HepG2 (cell line): ENCODE results near the gene ABHD11. TPM values are rescaled to one million over a fixed set of nuclear protein-coding genes. Genes with fewer than 3 reads are reported as not detected.

Experiments
- ATAC-seq: fragments of 200-7000 bp; cut with Tn5 transposase; 3 replicates; pipeline ENCODE4 v1.9.1; 2020; ENCODE audit warnings: mild to moderate bottlenecking, moderate library complexity
- BruUV-seq: library from RNA; stranded (reverse); fragments of 400-500 nt; replicated peaks from 2 replicates; lab custom pipeline; 2021; lab: Mats Ljungman, UMichigan
- CTCF ChIA-PET: fragments of 300-600 bp; formaldehyde crosslinking; extraction: SDS; loops from one replicate; lab custom pipeline; 2021; ENCODE audit warnings: low total read pairs, inconsistent platforms, low intra/inter-chr PET ratio; lab: Yijun Ruan, JAX
- POLR2A ChIA-PET: fragments of 350-600 bp; sonication (Branson Sonifier 250); formaldehyde crosslinking; loops from one replicate; lab custom pipeline; 2020; ENCODE audit warnings: antibody characterized with exemption, inconsistent platforms; lab: Yijun Ruan, JAX
- DNase-seq: peaks from one replicate; pipeline ENCODE4 v3.0.0-alpha.2; 2015; ENCODE audit warnings: low spot score
- FAIRE-seq: peaks from 3 replicates; lab custom pipeline; 2011; peaks lifted over from hg19 to GRCh38; lab: Jason Lieb, UNC
- H2AFZ ChIP-seq: one replicate; pipeline ENCODE4 v1.6.1; 2011; ENCODE audit warnings: low read length, inconsistent platforms
- H3K27ac ChIP-seq: fragments of 300-600 bp; 3 replicates; pipeline ENCODE4 v1.8.0; 2011; ENCODE audit warnings: mixed run types, mild to moderate bottlenecking, mixed read lengths, low read length, inconsistent platforms; ENCODE audit not compliant: insufficient read depth; ENCODE audit errors: extremely low read length
- H3K27me3 ChIP-seq, 2 experiments: fragments of 200-600 bp in 1 of 2; 2 replicates in 1 of 2; 3 replicates in 1 of 2; pipeline versions ENCODE4 v1.6.0 to v1.8.0; 2011; ENCODE audit warnings: low read length in 2 of 2, mild to moderate bottlenecking in 2 of 2, moderate library complexity in 2 of 2, inconsistent platforms in 1 of 2; ENCODE audit not compliant: insufficient read depth in 2 of 2, control insufficient read depth in 1 of 2
- H3K36me3 ChIP-seq, 2 experiments: fragments of 200-600 bp in 1 of 2; replicated peaks in 1 of 2; 2 replicates in 1 of 2; 3 replicates in 1 of 2; pipeline versions ENCODE4 v1.5.1 to v1.8.0; 2011; ENCODE audit warnings: low read length in 2 of 2, inconsistent platforms in 1 of 2; ENCODE audit not compliant: insufficient read depth in 2 of 2, control insufficient read depth in 1 of 2
- H3K4me1 ChIP-seq: 2 replicates; pipeline ENCODE4 v1.5.1; 2012; ENCODE audit warnings: low read length, inconsistent platforms; ENCODE audit not compliant: insufficient read depth
- H3K4me2 ChIP-seq: 2 replicates; pipeline ENCODE4 v1.6.0; 2011; ENCODE audit warnings: low read depth, low read length, inconsistent platforms
- H3K4me3 ChIP-seq, 3 experiments: fragments of 200-600 bp in 1 of 3; sonication (generic), shearing (Covaris generic) in 1 of 3; replicated peaks in 1 of 3; 2 replicates each; pipeline ENCODE4 v1.5.1; 2011 to 2016; ENCODE audit warnings: low read length in 3 of 3, inconsistent platforms in 2 of 3, low read depth in 2 of 3, mild to moderate bottlenecking in 2 of 3, control low read depth in 1 of 3, mixed read lengths in 1 of 3; ENCODE audit not compliant: insufficient read depth in 1 of 3
- H3K79me2 ChIP-seq: one replicate; pipeline ENCODE4 v1.6.1; 2011; ENCODE audit warnings: low read length, inconsistent platforms; ENCODE audit not compliant: insufficient read depth
- H3K9ac ChIP-seq: 2 replicates; pipeline ENCODE4 v1.6.0; 2011; ENCODE audit warnings: mild to moderate bottlenecking, low read depth, low read length, inconsistent platforms; ENCODE audit not compliant: insufficient read depth
- H3K9me3 ChIP-seq: 2 replicates; pipeline ENCODE4 v1.5.1; 2012; ENCODE audit warnings: mild to moderate bottlenecking, low read length
- H4K20me1 ChIP-seq: 2 replicates; pipeline ENCODE4 v1.6.0; 2011; ENCODE audit warnings: inconsistent platforms, mild to moderate bottlenecking, low read length, moderate library complexity; ENCODE audit not compliant: insufficient read depth
- CENPT ChIP-seq: sonication (generic); formaldehyde crosslinking; IDR thresholded peaks from 2 replicates; pipeline ENCODE4 v1.8.0; 2022; ENCODE audit warnings: low read depth, mild to moderate bottlenecking, moderate library complexity, missing genetic modification reagents
- GABPA ChIP-seq, 2 experiments: IDR thresholded peaks; 2 replicates each; pipeline ENCODE4 v1.6.1; 2011 to 2016; ENCODE audit warnings: low read depth in 2 of 2, low read length in 1 of 2, missing biosample characterization in 1 of 2, missing genetic modification characterization in 1 of 2
- GABPB1 ChIP-seq: IDR thresholded peaks from 2 replicates; pipeline ENCODE4 v1.6.1; 2016; ENCODE audit warnings: mild to moderate bottlenecking, missing genetic modification reagents, moderate library complexity, missing compliant biosample characterization
- SMAD1 ChIP-seq: sonication (generic); formaldehyde crosslinking; IDR thresholded peaks from 2 replicates; pipeline ENCODE4 v1.4.0; 2020; ENCODE audit warnings: missing genetic modification reagents, low read depth, mild to moderate bottlenecking, borderline replicate concordance
- SP4 ChIP-seq: sonication (generic); formaldehyde crosslinking; IDR thresholded peaks from 2 replicates; pipeline ENCODE4 v1.8.1; 2023; ENCODE audit warnings: mild to moderate bottlenecking, missing genetic modification reagents
- ZKSCAN5 ChIP-seq: sonication (generic); formaldehyde crosslinking; IDR thresholded peaks from 2 replicates; pipeline ENCODE4 v1.5.1; 2020; ENCODE audit warnings: mild to moderate bottlenecking, missing genetic modification reagents
- ZMYM4 ChIP-seq: sonication (generic); formaldehyde crosslinking; IDR thresholded peaks from 2 replicates; pipeline ENCODE4 v1.8.1; 2023; ENCODE audit warnings: mild to moderate bottlenecking, missing genetic modification reagents
- ZNF263 ChIP-seq: sonication (generic); formaldehyde crosslinking; IDR thresholded peaks from 2 replicates; pipeline ENCODE4 v1.4.0; 2020; ENCODE audit warnings: missing genetic modification reagents
- ZNF432 ChIP-seq: sonication (generic); formaldehyde crosslinking; IDR thresholded peaks from 2 replicates; pipeline ENCODE4 v1.5.0; 2020; ENCODE audit warnings: missing genetic modification reagents, mild to moderate bottlenecking, borderline replicate concordance
- ZNF878 ChIP-seq: sonication (generic); formaldehyde crosslinking; IDR thresholded peaks from 2 replicates; pipeline ENCODE4 v1.8.1; 2023; ENCODE audit warnings: mild to moderate bottlenecking, missing genetic modification reagents, moderate library complexity
- WGBS: methylation state at CpG from one replicate; pipeline ENCODE4 v1.1.6; 2017; ENCODE audit warnings: low lambda C conversion rate; 5-methylcytosine and 5-hydroxymethylcytosine counted together
- in situ Hi-C: cut with HindIII; loops from 2 replicates; pipeline ENCODE4 v1.10.0; 2017; ENCODE audit warnings: low pct_unique_long_range_greater_than_20kb; ENCODE audit not compliant: extremely low pct_ligation_motif_present
- intact Hi-C: fragments of 100-400 bp; cut with micrococcal nuclease; formaldehyde crosslinking; loops from one replicate; pipeline ENCODE4 v1.10.0; 2022; ENCODE audit not compliant: unreplicated experiment
- polyA plus RNA-seq, 8 experiments: library from polyadenylated mRNA; depleted of rRNA in 3 of 8; stranded (reverse) in 7 of 8; unstranded in 1 of 8; fragments of >200 nt; fragmentation: Illumina TruSeq in 4 of 8; extraction: Trizol in 4 of 8; gene quantifications; 2 replicates each; pipeline versions ENCODE4 v1.2.1 to v1.2.3, GENCODE V29; 2011 to 2016; ENCODE audit warnings: low read depth in 4 of 8, missing spikeins in 1 of 8, mixed read lengths in 1 of 8; ENCODE audit not compliant: insufficient read depth in 1 of 8
- total RNA-seq, 5 experiments: library from RNA; depleted of rRNA; stranded (reverse); fragments of >200 nt; fragmentation: Illumina TruSeq; extraction: Trizol; gene quantifications; 2 replicates each; pipeline ENCODE4 v1.2.3, GENCODE V29; 2016; ENCODE audit warnings: low read depth in 1 of 5
- TF ChIP-seq, protein P1 (sequence below): sonication (generic); formaldehyde crosslinking; IDR thresholded peaks from 2 replicates; pipeline ENCODE4 v1.8.0; 2023; ENCODE audit warnings: mild to moderate bottlenecking, missing genetic modification reagents
- TF ChIP-seq, protein P2 (sequence below): sonication (generic); formaldehyde crosslinking; IDR thresholded peaks from 2 replicates; pipeline ENCODE4 v1.4.0; 2020; ENCODE audit warnings: mild to moderate bottlenecking, missing genetic modification reagents, borderline replicate concordance
- TF ChIP-seq, protein P3 (sequence below): sonication (generic); formaldehyde crosslinking; IDR thresholded peaks from 2 replicates; pipeline ENCODE4 v1.8.1; 2023; ENCODE audit warnings: mild to moderate bottlenecking, missing genetic modification reagents

The ABHD11 gene
- total and polyA plus RNA-seq, 2 of the 13 experiments (the other 11 are each of a cell fraction or from before 2014, with no cell fraction given) = 7.0 to 8.1 TPM

DNA sequence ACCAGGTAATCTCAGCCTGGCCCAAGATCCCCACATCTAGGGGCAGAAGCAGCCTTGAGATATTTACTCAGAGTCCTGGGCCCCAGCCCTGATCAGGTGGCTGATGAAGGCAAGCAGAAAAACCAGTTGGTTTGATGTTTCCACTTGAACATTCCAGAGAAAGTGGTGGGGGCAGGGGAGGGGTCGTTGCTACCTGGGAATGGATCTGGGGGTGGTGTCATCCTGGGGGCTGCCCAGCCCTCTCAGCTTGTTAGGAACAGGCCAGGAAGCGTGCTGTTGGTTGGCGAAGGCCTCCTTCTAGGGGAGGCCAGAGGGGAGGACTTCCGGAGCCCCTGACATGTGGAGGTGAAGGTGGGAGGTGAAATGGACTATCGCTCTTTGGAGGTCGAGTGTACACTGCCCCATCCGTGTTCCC lies 3.7 kb upstream of the ABHD11 start:
- no peak for DNase-seq
- BruUV-seq = no TSS peak
- POLR2A ChIA-PET = no interaction called here
- TF ChIP-seq, protein P1, sequence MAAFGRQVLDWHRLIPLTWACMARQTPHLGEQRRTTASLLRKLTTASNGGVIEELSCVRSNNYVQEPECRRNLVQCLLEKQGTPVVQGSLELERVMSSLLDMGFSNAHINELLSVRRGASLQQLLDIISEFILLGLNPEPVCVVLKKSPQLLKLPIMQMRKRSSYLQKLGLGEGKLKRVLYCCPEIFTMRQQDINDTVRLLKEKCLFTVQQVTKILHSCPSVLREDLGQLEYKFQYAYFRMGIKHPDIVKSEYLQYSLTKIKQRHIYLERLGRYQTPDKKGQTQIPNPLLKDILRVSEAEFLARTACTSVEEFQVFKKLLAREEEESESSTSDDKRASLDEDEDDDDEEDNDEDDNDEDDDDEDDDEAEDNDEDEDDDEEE = no peak
- TF ChIP-seq ZNF878 (CRISPR knock-in tag) = no peak
- TF ChIP-seq, protein P2, sequence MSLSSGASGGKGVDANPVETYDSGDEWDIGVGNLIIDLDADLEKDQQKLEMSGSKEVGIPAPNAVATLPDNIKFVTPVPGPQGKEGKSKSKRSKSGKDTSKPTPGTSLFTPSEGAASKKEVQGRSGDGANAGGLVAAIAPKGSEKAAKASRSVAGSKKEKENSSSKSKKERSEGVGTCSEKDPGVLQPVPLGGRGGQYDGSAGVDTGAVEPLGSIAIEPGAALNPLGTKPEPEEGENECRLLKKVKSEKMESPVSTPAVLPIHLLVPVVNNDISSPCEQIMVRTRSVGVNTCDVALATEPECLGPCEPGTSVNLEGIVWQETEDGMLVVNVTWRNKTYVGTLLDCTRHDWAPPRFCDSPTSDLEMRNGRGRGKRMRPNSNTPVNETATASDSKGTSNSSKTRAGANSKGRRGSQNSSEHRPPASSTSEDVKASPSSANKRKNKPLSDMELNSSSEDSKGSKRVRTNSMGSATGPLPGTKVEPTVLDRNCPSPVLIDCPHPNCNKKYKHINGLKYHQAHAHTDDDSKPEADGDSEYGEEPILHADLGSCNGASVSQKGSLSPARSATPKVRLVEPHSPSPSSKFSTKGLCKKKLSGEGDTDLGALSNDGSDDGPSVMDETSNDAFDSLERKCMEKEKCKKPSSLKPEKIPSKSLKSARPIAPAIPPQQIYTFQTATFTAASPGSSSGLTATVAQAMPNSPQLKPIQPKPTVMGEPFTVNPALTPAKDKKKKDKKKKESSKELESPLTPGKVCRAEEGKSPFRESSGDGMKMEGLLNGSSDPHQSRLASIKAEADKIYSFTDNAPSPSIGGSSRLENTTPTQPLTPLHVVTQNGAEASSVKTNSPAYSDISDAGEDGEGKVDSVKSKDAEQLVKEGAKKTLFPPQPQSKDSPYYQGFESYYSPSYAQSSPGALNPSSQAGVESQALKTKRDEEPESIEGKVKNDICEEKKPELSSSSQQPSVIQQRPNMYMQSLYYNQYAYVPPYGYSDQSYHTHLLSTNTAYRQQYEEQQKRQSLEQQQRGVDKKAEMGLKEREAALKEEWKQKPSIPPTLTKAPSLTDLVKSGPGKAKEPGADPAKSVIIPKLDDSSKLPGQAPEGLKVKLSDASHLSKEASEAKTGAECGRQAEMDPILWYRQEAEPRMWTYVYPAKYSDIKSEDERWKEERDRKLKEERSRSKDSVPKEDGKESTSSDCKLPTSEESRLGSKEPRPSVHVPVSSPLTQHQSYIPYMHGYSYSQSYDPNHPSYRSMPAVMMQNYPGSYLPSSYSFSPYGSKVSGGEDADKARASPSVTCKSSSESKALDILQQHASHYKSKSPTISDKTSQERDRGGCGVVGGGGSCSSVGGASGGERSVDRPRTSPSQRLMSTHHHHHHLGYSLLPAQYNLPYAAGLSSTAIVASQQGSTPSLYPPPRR (CRISPR knock-in tag) = no peak
- TF ChIP-seq SP4 = 0 out of 2 replicates have a peak, but pooled peaks have one; percentile 12
- TF ChIP-seq CENPT = 0 out of 2 replicates have a peak, but pooled peaks have one; percentile 30
- no peak for TF ChIP-seq SMAD1 (CRISPR knock-in tag)
- TF ChIP-seq GABPB1 (CRISPR knock-in tag) = peak; percentile 26; the same call in 1 of the 2 replicates
- peak; percentile 91 for TF ChIP-seq ZKSCAN5 (CRISPR knock-in tag)
- peak; percentile 86 for TF ChIP-seq ZNF263 (CRISPR knock-in tag)
- no peak for TF ChIP-seq GABPA (IDR thresholded peaks at IDR 0.05; ENCODE audit: low read depth, low read length)
- peak; percentile 50; the same call in 1 of the 2 replicates for TF ChIP-seq GABPA (CRISPR knock-in tag; IDR thresholded peaks at IDR 0.05; ENCODE audit: low read depth)
- TF ChIP-seq ZNF432 = no peak
- TF ChIP-seq ZMYM4 = 0 out of 2 replicates have a peak, but pooled peaks have one; percentile 2
- TF ChIP-seq, protein P3, sequence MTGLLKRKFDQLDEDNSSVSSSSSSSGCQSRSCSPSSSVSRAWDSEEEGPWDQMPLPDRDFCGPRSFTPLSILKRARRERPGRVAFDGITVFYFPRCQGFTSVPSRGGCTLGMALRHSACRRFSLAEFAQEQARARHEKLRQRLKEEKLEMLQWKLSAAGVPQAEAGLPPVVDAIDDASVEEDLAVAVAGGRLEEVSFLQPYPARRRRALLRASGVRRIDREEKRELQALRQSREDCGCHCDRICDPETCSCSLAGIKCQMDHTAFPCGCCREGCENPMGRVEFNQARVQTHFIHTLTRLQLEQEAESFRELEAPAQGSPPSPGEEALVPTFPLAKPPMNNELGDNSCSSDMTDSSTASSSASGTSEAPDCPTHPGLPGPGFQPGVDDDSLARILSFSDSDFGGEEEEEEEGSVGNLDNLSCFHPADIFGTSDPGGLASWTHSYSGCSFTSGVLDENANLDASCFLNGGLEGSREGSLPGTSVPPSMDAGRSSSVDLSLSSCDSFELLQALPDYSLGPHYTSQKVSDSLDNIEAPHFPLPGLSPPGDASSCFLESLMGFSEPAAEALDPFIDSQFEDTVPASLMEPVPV (CRISPR knock-in tag) = no peak

More for the DNA sequence above, 3.7 kb upstream of the ABHD11 start:
- H3K27me3 ChIP-seq = no peaks in the 10 kb centered on the region
- intact Hi-C loops = loop anchor here (5.0 kb wide), 1 partner anchor 115 kb away; no protein-coding TSS in a partner anchor
- no peak overlapping the region for H3K27ac ChIP-seq
- H3K4me3 ChIP-seq = peak overlapping the region; percentile 24 to 67 (median 45); a peak in 5 of 6 replicates
- FAIRE-seq = no peak
- ATAC-seq = peak; percentile 3; the same call in 2 of the 3 replicates
- CTCF ChIA-PET = no interaction called here
- in situ Hi-C loops = no loop called here
- H3K4me1 ChIP-seq = peaks cover 37% of the 10 kb centered on the region
- peak overlapping the region; percentile 67 for H3K9ac ChIP-seq
- H3K4me2 ChIP-seq = peak overlapping the region; percentile 94
- H4K20me1 ChIP-seq = no peaks in the 10 kb centered on the region
- no peaks in the 10 kb centered on the region for H3K79me2 ChIP-seq
- H3K9me3 ChIP-seq = no peaks in the 10 kb centered on the region
- H2AFZ ChIP-seq = peak overlapping the region; percentile 51
- WGBS = 11% methylated on average over 4 of the region's 7 CpGs
- peaks cover 0 to 4% of the 10 kb centered on the region in 2 experiments; a peak in 1 of 5 replicates for H3K36me3 ChIP-seq
